Neural cell (in vitro differentiated cells): ENCODE data around the gene ATF6. TPM values are rescaled to one million over a fixed set of nuclear protein-coding genes. Genes with fewer than 3 reads are reported as not detected.

Experiments used
- H2AFZ ChIP-seq: fragments of 200-600, 300-800 bp; sonication (generic), shearing (Covaris generic); 2 replicates; pipeline ENCODE4 v1.6.0; 2014; ENCODE audit warnings: low read depth, mild to moderate bottlenecking, antibody characterized with exemption, low read length, moderate library complexity
- H3F3A ChIP-seq: fragments of 200-600 bp; shearing (Covaris generic); 2 replicates; pipeline ENCODE4 v1.6.1; 2016; ENCODE audit warnings: mild to moderate bottlenecking, moderate library complexity, mixed read lengths, antibody characterized with exemption, low read length; ENCODE audit not compliant: insufficient read depth, poor library complexity, severe bottlenecking
- H3K27ac ChIP-seq: fragments of 200-600, 300-800 bp; sonication (generic), shearing (Covaris generic); 2 replicates; pipeline ENCODE4 v1.5.1; 2014; ENCODE audit warnings: mild to moderate bottlenecking, low read length, moderate library complexity
- H3K27me3 ChIP-seq: fragments of 300-800, 200-600 bp; sonication (generic), shearing (Covaris generic); 2 replicates; pipeline ENCODE4 v1.6.0; 2014; ENCODE audit warnings: mild to moderate bottlenecking, low read depth, low read length, moderate library complexity; ENCODE audit not compliant: insufficient read depth
- H3K36me3 ChIP-seq: fragments of 300-800, 200-600 bp; sonication (generic), shearing (Covaris generic); 2 replicates; pipeline ENCODE4 v1.5.1; 2014; ENCODE audit warnings: mild to moderate bottlenecking, antibody characterized with exemption, low read length, moderate library complexity; ENCODE audit not compliant: insufficient read depth
- H3K4me2 ChIP-seq: fragments of 300-800, 200-600 bp; sonication (generic), shearing (Covaris generic); 2 replicates; pipeline ENCODE4 v1.6.0; 2014; ENCODE audit warnings: mild to moderate bottlenecking, low read length
- H3K4me3 ChIP-seq: fragments of 300-800, 200-600 bp; sonication (generic), shearing (Covaris generic); 2 replicates; pipeline ENCODE4 v1.5.1; 2014; ENCODE audit warnings: mild to moderate bottlenecking, low read length, moderate library complexity
- H3K79me2 ChIP-seq: fragments of 200-600 bp; shearing (Covaris generic); replicated peaks from 2 replicates; pipeline ENCODE4 v1.6.0; 2014; ENCODE audit warnings: mild to moderate bottlenecking, low read length, moderate library complexity; ENCODE audit not compliant: insufficient read depth
- H3K9ac ChIP-seq: fragments of 300-800, 200-600 bp; sonication (generic), shearing (Covaris generic); 2 replicates; pipeline ENCODE4 v1.6.1; 2016; ENCODE audit warnings: mild to moderate bottlenecking, low read length, mixed read lengths
- H3K9me2 ChIP-seq: fragments of 200-600 bp; shearing (Covaris generic); 2 replicates; pipeline ENCODE4 v1.6.1; 2016; ENCODE audit warnings: mild to moderate bottlenecking, low read length, mixed read lengths; ENCODE audit not compliant: insufficient read depth
- H3K9me3 ChIP-seq: fragments of 200-600, 300-800 bp; sonication (generic), shearing (Covaris generic); 2 replicates; pipeline ENCODE4 v1.6.1; 2016; ENCODE audit warnings: mild to moderate bottlenecking, mixed run types, low read length, moderate library complexity, mixed read lengths
- H4K20me1 ChIP-seq: fragments of 200-600 bp; shearing (Covaris generic); 2 replicates; pipeline ENCODE4 v1.6.1; 2016; ENCODE audit warnings: mild to moderate bottlenecking, mixed run types; ENCODE audit not compliant: insufficient read depth
- CTCF ChIP-seq: fragments of 450-650 bp; IDR thresholded peaks from 2 replicates; pipeline ENCODE4 v1.5.1; 2014; ENCODE audit warnings: antibody characterized with exemption, mild to moderate bottlenecking, moderate library complexity; ENCODE audit not compliant: poor library complexity, severe bottlenecking
- EP300 ChIP-seq: fragments of 450-650 bp; conservative IDR thresholded peaks from 2 replicates; pipeline ENCODE4 v1.6.1; 2014; ENCODE audit warnings: antibody characterized with exemption, mild to moderate bottlenecking, moderate library complexity; ENCODE audit not compliant: poor library complexity, severe bottlenecking
- EZH2 ChIP-seq: fragments of 200-600, 300-800 bp; shearing (Covaris generic), sonication (generic); IDR thresholded peaks from 2 replicates; pipeline ENCODE4 v1.6.1; 2014; ENCODE audit warnings: antibody characterized with exemption, low read length, borderline replicate concordance, mild to moderate bottlenecking; ENCODE audit not compliant: insufficient read depth, poor library complexity, severe bottlenecking
- MXI1 ChIP-seq: fragments of 450-650 bp; conservative IDR thresholded peaks from 2 replicates; pipeline ENCODE4 v1.6.1; 2014; ENCODE audit warnings: antibody characterized with exemption, mild to moderate bottlenecking; ENCODE audit not compliant: poor library complexity, severe bottlenecking
- POLR2AphosphoS5 ChIP-seq: IDR thresholded peaks from 2 replicates; pipeline ENCODE4 v1.6.1; 2012
- RAD21 ChIP-seq: fragments of 450-650 bp; conservative IDR thresholded peaks from 2 replicates; pipeline ENCODE4 v1.6.1; 2014; ENCODE audit warnings: antibody characterized with exemption, mild to moderate bottlenecking, moderate library complexity
- REST ChIP-seq: IDR thresholded peaks from 2 replicates; pipeline ENCODE4 v1.6.1; 2012; ENCODE audit warnings: borderline replicate concordance
- SMC3 ChIP-seq: fragments of 450-650 bp; conservative IDR thresholded peaks from 2 replicates; pipeline ENCODE4 v1.6.1; 2014; ENCODE audit warnings: antibody characterized with exemption, mild to moderate bottlenecking, moderate library complexity; ENCODE audit not compliant: poor library complexity
- TAF1 ChIP-seq: IDR thresholded peaks from 2 replicates; pipeline ENCODE4 v1.6.1; 2012; ENCODE audit warnings: low read depth
- polyA plus RNA-seq: library from polyadenylated mRNA; depleted of rRNA; stranded (reverse); fragments of >200 nt; gene quantifications from 2 replicates; pipeline ENCODE4 v1.2.3, GENCODE V29; 2014

The ATF6 gene
- polyA plus RNA-seq, 1 donor from 2014 or later = 16.6 TPM

- H3K79me2 ChIP-seq = peaks cover 8% of the 10 kb centered on the region
- TF ChIP-seq EP300 (no peak), MXI1 (no peak), TAF1 (no peak), REST (no peak), SMC3 (no peak), POLR2AphosphoS5 (no peak), RAD21 (no peak), EZH2 (no peak), CTCF (no peak)
- H3K9me3 ChIP-seq = no peaks in the 10 kb centered on the region
Observed at GRCh38 chr1:161773791-161774190, 7.7 kb downstream of the ATF6 start.

DNA sequence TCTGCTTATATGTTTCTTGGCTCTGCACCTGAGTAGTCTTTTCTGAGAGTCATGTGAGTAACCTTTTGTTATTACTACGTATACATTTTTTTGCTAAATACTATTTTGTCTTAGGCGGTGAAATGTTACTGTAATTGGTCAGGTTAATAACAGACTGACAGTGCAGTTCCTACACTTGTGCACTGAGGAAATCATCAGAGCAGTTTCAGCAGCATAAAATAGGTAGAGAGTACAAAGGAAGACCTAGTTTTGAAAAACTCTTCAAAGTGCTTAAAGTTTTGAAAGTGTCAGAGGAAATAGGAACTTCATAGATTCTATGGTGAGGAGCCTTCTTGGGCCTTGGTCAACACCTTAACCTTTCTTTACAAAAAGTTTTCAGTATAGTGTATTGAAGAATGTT lies 11.1 kb downstream of the ATF6 start:
- Histone ChIP-seq H3K4me2 (no peak overlapping the region), H3K9me3 (no peaks in the 10 kb centered on the region), H4K20me1 (no peaks in the 10 kb centered on the region), H2AFZ (no peak overlapping the region), H3F3A (no peaks in the 10 kb centered on the region), H3K9ac (no peak overlapping the region), H3K36me3 (no peaks in the 10 kb centered on the region), H3K27ac (no peak overlapping the region), H3K9me2 (no peaks in the 10 kb centered on the region), H3K79me2 (peaks cover 3% of the 10 kb centered on the region), H3K4me3 (no peak overlapping the region), H3K27me3 (no peaks in the 10 kb centered on the region)
- TF ChIP-seq EP300 (no peak), TAF1 (no peak), POLR2AphosphoS5 (no peak), RAD21 (no peak), CTCF (no peak), EZH2 (no peak), MXI1 (no peak), REST (no peak), SMC3 (no peak)

More at GRCh38 chr1:161773791-161774190, 7.7 kb downstream of the ATF6 start:
- H3K27ac ChIP-seq = no peak overlapping the region
- H3K36me3 ChIP-seq = no peaks in the 10 kb centered on the region
- H3K4me3 ChIP-seq = no peak overlapping the region
- H2AFZ ChIP-seq = no peak overlapping the region
- no peak overlapping the region for H3K4me2 ChIP-seq
- H4K20me1 ChIP-seq = no peaks in the 10 kb centered on the region
- H3K9me2 ChIP-seq = no peaks in the 10 kb centered on the region
- no peaks in the 10 kb centered on the region for H3K27me3 ChIP-seq
- no peak overlapping the region for H3K9ac ChIP-seq
- no peaks in the 10 kb centered on the region for H3F3A ChIP-seq
